H9 (cell line): Measurements from ENCODE around the gene ZBTB25. TPM values are rescaled to one million over a fixed set of nuclear protein-coding genes. Genes with fewer than 3 reads are reported as not detected.

Experiments used
- DNase-seq: peaks from one replicate; pipeline ENCODE4 v3.0.0-alpha.2; 2017
- H2AFZ ChIP-seq: one replicate; pipeline ENCODE4 v1.6.1; 2013; ENCODE audit warnings: mild to moderate bottlenecking, low read length, control low read depth, moderate library complexity
- H2AK5ac ChIP-seq: 2 replicates; pipeline ENCODE4 v1.6.1; 2013; ENCODE audit warnings: low read length, control low read depth, mixed read lengths; ENCODE audit not compliant: insufficient read length
- H2BK120ac ChIP-seq: one replicate; pipeline ENCODE4 v1.6.1; 2013; ENCODE audit warnings: low read depth, mild to moderate bottlenecking, low read length, control low read depth, inconsistent platforms; ENCODE audit not compliant: poor library complexity, severe bottlenecking
- H2BK12ac ChIP-seq: 2 replicates; pipeline ENCODE4 v1.6.1; 2013; ENCODE audit warnings: low read length, control low read depth, mixed read lengths, low read depth; ENCODE audit not compliant: insufficient read length
- H2BK15ac ChIP-seq: 2 replicates; pipeline ENCODE4 v1.6.1; 2013; ENCODE audit warnings: low read depth, low read length, control low read depth
- H2BK20ac ChIP-seq: one replicate; pipeline ENCODE4 v1.6.1; 2013; ENCODE audit warnings: low read depth, mild to moderate bottlenecking, low read length, control low read depth, inconsistent platforms; ENCODE audit not compliant: poor library complexity, severe bottlenecking
- H2BK5ac ChIP-seq: 2 replicates; pipeline ENCODE4 v1.6.1; 2013; ENCODE audit warnings: low read length, control low read depth, mixed read lengths; ENCODE audit not compliant: insufficient read length
- H3K14ac ChIP-seq: 2 replicates; pipeline ENCODE4 v1.6.1; 2013; ENCODE audit warnings: low read length, control low read depth; ENCODE audit not compliant: insufficient read depth
- H3K18ac ChIP-seq: 2 replicates; pipeline ENCODE4 v1.6.1; 2013; ENCODE audit warnings: low read depth, mild to moderate bottlenecking, mixed read lengths, low read length, control low read depth; ENCODE audit not compliant: insufficient read length
- H3K23ac ChIP-seq: 2 replicates; pipeline ENCODE4 v1.6.1; 2013; ENCODE audit warnings: low read length, control low read depth, mixed read lengths, low read depth; ENCODE audit not compliant: insufficient read length
- H3K23me2 ChIP-seq: 2 replicates; pipeline ENCODE4 v1.6.1; 2013; ENCODE audit warnings: low read depth, mild to moderate bottlenecking, mixed read lengths, low read length, control low read depth; ENCODE audit not compliant: insufficient read length, poor library complexity, severe bottlenecking
- H3K27ac ChIP-seq: 2 replicates; pipeline ENCODE4 v1.5.1; 2013; ENCODE audit warnings: low read length, control low read depth, mixed read lengths, low read depth; ENCODE audit not compliant: insufficient read length
- H3K27me3 ChIP-seq: 2 replicates; pipeline ENCODE4 v1.6.1; 2013; ENCODE audit warnings: low read length, control low read depth, inconsistent platforms; ENCODE audit not compliant: insufficient read depth
- H3K4ac ChIP-seq: 2 replicates; pipeline ENCODE4 v1.6.1; 2013; ENCODE audit warnings: low read depth, mild to moderate bottlenecking, control low read depth, inconsistent platforms, low read length, moderate library complexity
- H3K4me1 ChIP-seq: 2 replicates; pipeline ENCODE4 v1.6.1; 2013; ENCODE audit warnings: low read length, control low read depth, inconsistent platforms; ENCODE audit not compliant: insufficient read depth
- H3K4me2 ChIP-seq: 2 replicates; pipeline ENCODE4 v1.6.1; 2013; ENCODE audit warnings: low read length, control low read depth, mixed read lengths; ENCODE audit not compliant: insufficient read length, insufficient read depth
- H3K56ac ChIP-seq: 2 replicates; pipeline ENCODE4 v1.6.1; 2013; ENCODE audit warnings: low read depth, mild to moderate bottlenecking, mixed read lengths, low read length, control low read depth; ENCODE audit not compliant: insufficient read length
- H3K79me1 ChIP-seq: 2 replicates; pipeline ENCODE4 v1.6.1; 2013; ENCODE audit warnings: low read depth, mild to moderate bottlenecking, moderate library complexity, low read length, control low read depth, inconsistent platforms; ENCODE audit not compliant: insufficient read depth, poor library complexity, severe bottlenecking
- H3K79me2 ChIP-seq: 2 replicates; pipeline ENCODE4 v1.6.1; 2013; ENCODE audit warnings: low read length, control low read depth, inconsistent platforms; ENCODE audit not compliant: insufficient read depth
- H3K9ac ChIP-seq: 2 replicates; pipeline ENCODE4 v1.6.1; 2013; ENCODE audit warnings: low read length, control low read depth, mixed read lengths; ENCODE audit not compliant: insufficient read length; ENCODE audit errors: extremely low read depth
- H3K9me3 ChIP-seq: one replicate; pipeline ENCODE4 v1.6.1; 2013; ENCODE audit warnings: low read depth, low read length, inconsistent platforms; ENCODE audit not compliant: control insufficient read depth
- H3T11ph ChIP-seq: one replicate; pipeline ENCODE4 v1.6.1; 2013; ENCODE audit warnings: mild to moderate bottlenecking, low read length, control low read depth, inconsistent platforms
- H4K20me1 ChIP-seq: one replicate; pipeline ENCODE4 v1.6.1; 2013; ENCODE audit not compliant: control insufficient read depth, insufficient read length, insufficient read depth
- H4K5ac ChIP-seq: 2 replicates; pipeline ENCODE4 v1.6.1; 2013; ENCODE audit warnings: low read depth, mild to moderate bottlenecking, mixed read lengths, low read length, control low read depth; ENCODE audit not compliant: insufficient read length
- H4K8ac ChIP-seq: replicated peaks from 2 replicates; pipeline ENCODE4 v1.6.1; 2013; ENCODE audit warnings: low read length, control low read depth, mixed read lengths, low read depth; ENCODE audit not compliant: insufficient read length
- H4K91ac ChIP-seq: 2 replicates; pipeline ENCODE4 v1.6.1; 2013; ENCODE audit warnings: low read depth, mild to moderate bottlenecking, moderate library complexity, mixed read lengths, low read length, control low read depth; ENCODE audit not compliant: insufficient read length
- H3K27ac Mint-ChIP-seq, 3 experiments: 2 replicates in 2 of 3; 3 replicates in 1 of 3; pipeline ENCODE4 v1.8.0; 2020 to 2021; ENCODE audit warnings: mixed read lengths in 3 of 3, mild to moderate bottlenecking in 1 of 3, moderate library complexity in 1 of 3
- H3K27me3 Mint-ChIP-seq: 2 replicates; pipeline ENCODE4 v1.8.0; 2021; ENCODE audit warnings: low read depth, mild to moderate bottlenecking, moderate library complexity, mixed read lengths
- H3K36me3 Mint-ChIP-seq, 3 experiments: 2 replicates in 2 of 3; 3 replicates in 1 of 3; pipeline ENCODE4 v1.8.0; 2020 to 2021; ENCODE audit warnings: low read depth in 3 of 3, mixed read lengths in 3 of 3; ENCODE audit not compliant: insufficient read depth in 1 of 3
- H3K4me1 Mint-ChIP-seq, 2 experiments: 2 replicates each; pipeline ENCODE4 v1.8.0; 2020; ENCODE audit warnings: mixed read lengths in 2 of 2
- H3K4me3 Mint-ChIP-seq, 2 experiments: 2 replicates in 1 of 2; 3 replicates in 1 of 2; pipeline ENCODE4 v1.8.0; 2020 to 2021; ENCODE audit warnings: mild to moderate bottlenecking in 2 of 2, mixed read lengths in 2 of 2, moderate library complexity in 1 of 2
- H3K9me3 Mint-ChIP-seq, 2 experiments: 2 replicates in 1 of 2; 3 replicates in 1 of 2; pipeline ENCODE4 v1.8.0; 2020; ENCODE audit warnings: mild to moderate bottlenecking in 2 of 2, mixed read lengths in 2 of 2, moderate library complexity in 1 of 2
- WGBS: extraction: QIAGEN DNeasy Blood & Tissue Kit; methylation state at CpG from one replicate; pipeline ENCODE4 v1.1.7; 2013; ENCODE audit warnings: missing lambda C conversion rate, low lambda C conversion rate, mixed read lengths; ENCODE audit not compliant: insufficient read length; ENCODE audit errors: extremely low coverage; 5-methylcytosine and 5-hydroxymethylcytosine counted together
- total RNA-seq: library from RNA; stranded (reverse); gene quantifications from 2 replicates; pipeline ENCODE4 v1.2.1, GENCODE V29; 2021
- TF ChIP-seq, protein P1 (sequence below): fragments of 200-600 bp; sonication (generic); conservative IDR thresholded peaks from 3 replicates; pipeline ENCODE4 v1.8.0; 2021; ENCODE audit warnings: antibody characterized with exemption, mild to moderate bottlenecking

ZBTB25 gene
- total RNA-seq, 1 experiment from 2014 or later = 8.2 TPM

DNA sequence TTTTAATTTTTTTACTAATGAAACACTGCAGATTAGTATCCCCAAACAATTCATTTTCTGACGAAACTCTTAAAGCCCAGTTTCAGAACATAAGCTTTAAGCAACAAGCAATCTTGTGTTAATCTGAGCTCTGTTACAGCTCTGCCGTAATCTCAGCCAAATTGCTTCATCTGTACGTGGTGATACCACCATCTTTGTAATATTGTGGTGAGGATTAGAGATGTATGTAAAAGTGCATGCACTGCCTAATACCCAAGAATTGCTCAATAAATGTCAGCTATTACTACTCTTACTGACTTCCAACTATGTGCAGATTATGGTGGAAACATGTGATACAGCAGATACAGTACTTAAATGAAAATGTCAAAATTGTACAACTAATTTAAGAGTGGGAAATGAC, 36.5 kb downstream of the ZBTB25 start:
- H2BK120ac ChIP-seq = no peak overlapping the region
- H2BK20ac ChIP-seq = no peak overlapping the region
- Mint-ChIP-seq H3K9me3 (no peaks in the 10 kb centered on the region), H3K4me3 (no peak overlapping the region), H3K27me3 (peaks cover 1% of the 10 kb centered on the region; the same call in 1 of the 2 replicates), H3K36me3 (peaks cover 0 to 1% (median 0%) of the 10 kb centered on the region in 3 experiments; a peak in 1 of 7 replicates), H3K4me1 (peaks cover 14% of the 10 kb centered on the region in 2 experiments), H3K27ac (no peak overlapping the region)
- H2AFZ ChIP-seq = no peak overlapping the region
- no peak overlapping the region for H3K4me2 ChIP-seq
- DNase-seq = no peak
- WGBS = no CpG with 5 or more reads among the region's 3 CpGs
- H4K5ac ChIP-seq = no peak overlapping the region
- H3K9ac ChIP-seq = no peak overlapping the region
- no peaks in the 10 kb centered on the region for H3K4me1 ChIP-seq
- TF ChIP-seq, protein P1, sequence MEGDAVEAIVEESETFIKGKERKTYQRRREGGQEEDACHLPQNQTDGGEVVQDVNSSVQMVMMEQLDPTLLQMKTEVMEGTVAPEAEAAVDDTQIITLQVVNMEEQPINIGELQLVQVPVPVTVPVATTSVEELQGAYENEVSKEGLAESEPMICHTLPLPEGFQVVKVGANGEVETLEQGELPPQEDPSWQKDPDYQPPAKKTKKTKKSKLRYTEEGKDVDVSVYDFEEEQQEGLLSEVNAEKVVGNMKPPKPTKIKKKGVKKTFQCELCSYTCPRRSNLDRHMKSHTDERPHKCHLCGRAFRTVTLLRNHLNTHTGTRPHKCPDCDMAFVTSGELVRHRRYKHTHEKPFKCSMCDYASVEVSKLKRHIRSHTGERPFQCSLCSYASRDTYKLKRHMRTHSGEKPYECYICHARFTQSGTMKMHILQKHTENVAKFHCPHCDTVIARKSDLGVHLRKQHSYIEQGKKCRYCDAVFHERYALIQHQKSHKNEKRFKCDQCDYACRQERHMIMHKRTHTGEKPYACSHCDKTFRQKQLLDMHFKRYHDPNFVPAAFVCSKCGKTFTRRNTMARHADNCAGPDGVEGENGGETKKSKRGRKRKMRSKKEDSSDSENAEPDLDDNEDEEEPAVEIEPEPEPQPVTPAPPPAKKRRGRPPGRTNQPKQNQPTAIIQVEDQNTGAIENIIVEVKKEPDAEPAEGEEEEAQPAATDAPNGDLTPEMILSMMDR = no peak
- H3K56ac ChIP-seq = no peak overlapping the region
- H2BK12ac ChIP-seq = no peak overlapping the region
- H2BK5ac ChIP-seq = no peak overlapping the region
- no peak overlapping the region for H3K23ac ChIP-seq
- H2BK15ac ChIP-seq = no peak overlapping the region
- H2AK5ac ChIP-seq = no peak overlapping the region
- H3K27ac ChIP-seq = no peak overlapping the region
- peaks cover 14% of the 10 kb centered on the region for H3K23me2 ChIP-seq
- no peaks in the 10 kb centered on the region for H3K79me2 ChIP-seq
- no peak overlapping the region for H4K8ac ChIP-seq
- no peaks in the 10 kb centered on the region for H3K9me3 ChIP-seq
- H3K14ac ChIP-seq = no peak overlapping the region
- no peaks in the 10 kb centered on the region for H3K27me3 ChIP-seq
- no peak overlapping the region for H3K18ac ChIP-seq
- no peaks in the 10 kb centered on the region for H4K20me1 ChIP-seq
- no peaks in the 10 kb centered on the region for H3K79me1 ChIP-seq
- H4K91ac ChIP-seq = no peak overlapping the region
- H3K4ac ChIP-seq = no peak overlapping the region
- H3T11ph ChIP-seq = no peak overlapping the region
